ENCODE measurements around the gene CNN2.

GRCh38 chr19:1068009-1069001 is 41.9 kb downstream of the CNN2 start:
- TF ChIP-seq NFRKB (IDR thresholded peaks at IDR 0.05) (no peak), ELF4 (IDR thresholded peaks at IDR 0.05) (no peak), FOXA1 (IDR thresholded peaks at IDR 0.05) (no peak), PKNOX1 (IDR thresholded peaks at IDR 0.05) (no peak), HDGF (IDR thresholded peaks at IDR 0.05; ENCODE audit: borderline replicate concordance) (no peak), TARDBP (IDR thresholded peaks at IDR 0.05) (no peak), ZNF384 (IDR thresholded peaks at IDR 0.05) (no peak), BHLHE40 (IDR thresholded peaks at IDR 0.05; ENCODE audit: borderline replicate concordance) (no peak), L3MBTL2 (conservative IDR thresholded peaks at IDR 0.05) (no peak), FOXK2 (IDR thresholded peaks at IDR 0.05) (no peak), SP1 (IDR thresholded peaks at IDR 0.05) (no peak), SUZ12 (IDR thresholded peaks at IDR 0.05) (no peak)
